ENCODE data around the gene ZNF20. TPM values are rescaled to one million over a fixed set of nuclear protein-coding genes. Genes with fewer than 3 reads are reported as not detected.

ZNF20 gene
- total RNA-seq, 6 donors from 2014 or later: 1.9 to 5.4 (median 4.1) TPM; not detected in 1

GRCh38 chr19:12093777-12094176 is 46.4 kb downstream of the ZNF20 start:
- WGBS, 2 donors: 96 to 98% methylated on average over 3 of the region's 3 CpGs
- ATAC-seq (ENCODE audit: low FRiP score in 2 of 2): no peak
- Histone ChIP-seq H3K4me1 (peaks cover 9 to 16% (median 11%) of the 10 kb centered on the region in 4 donors), H3K27me3 (no peaks in the 10 kb centered on the region), H3K4me3 (no peak overlapping the region), H3K27ac (no peak overlapping the region), H3K9me3 (no peaks in the 10 kb centered on the region), H3K36me3 (no peaks in the 10 kb centered on the region)
- no peak for DNase-seq
- no peak for TF ChIP-seq CTCF (IDR thresholded peaks at IDR 0.05)
- TF ChIP-seq POLR2AphosphoS5 (IDR thresholded peaks at IDR 0.05): no peak
- no peak for TF ChIP-seq POLR2A (IDR thresholded peaks at IDR 0.05)
- TF ChIP-seq EP300 (IDR thresholded peaks at IDR 0.05): no peak

- H3K4me1 ChIP-seq: peaks cover 9 to 16% (median 11%) of the 10 kb centered on the region in 4 donors
- no peak for ATAC-seq (ENCODE audit: low FRiP score in 2 of 2)
- TF ChIP-seq CTCF (IDR thresholded peaks at IDR 0.05) (no peak), POLR2AphosphoS5 (IDR thresholded peaks at IDR 0.05) (no peak), POLR2A (IDR thresholded peaks at IDR 0.05) (no peak), EP300 (IDR thresholded peaks at IDR 0.05) (no peak)
- WGBS, 2 donors: 17 to 23% methylated on average over 10 of the region's 10 CpGs
- no peaks in the 10 kb centered on the region for H3K27me3 ChIP-seq
- DNase-seq: no peak
- H3K4me3 ChIP-seq: peak overlapping the region; percentile 53 to 77 (median 62)
- H3K9me3 ChIP-seq: no peaks in the 10 kb centered on the region
- peak overlapping the region in 3 of 4 donors; percentile 78 to 87 (median 85) for H3K27ac ChIP-seq
- no peaks in the 10 kb centered on the region for H3K36me3 ChIP-seq
Observed at GRCh38 chr19:12092956-12093355, 47.2 kb downstream of the ZNF20 start.

GRCh38 chr19:12092065-12092867 is 47.9 kb downstream of the ZNF20 start:
- 1 to 2% methylated on average over 17 to 30 of the region's 53 CpGs for WGBS, 2 donors
- Histone ChIP-seq H3K27ac (peak overlapping the region; percentile 78 to 87 (median 82)), H3K27me3 (no peaks in the 10 kb centered on the region)

GRCh38 chr19:12090807-12091206 is 49.3 kb downstream of the ZNF20 start:
- ATAC-seq (ENCODE audit: low FRiP score in 2 of 2): peak; percentile 68 to 74
- no peak overlapping the region for H3K4me3 ChIP-seq

More at GRCh38 chr19:12092065-12092867, 47.9 kb downstream of the ZNF20 start:
- H3K4me3 ChIP-seq: peak overlapping the region; percentile 53 to 77 (median 62)
- no peaks in the 10 kb centered on the region for H3K9me3 ChIP-seq
- ATAC-seq (ENCODE audit: low FRiP score in 2 of 2): peak; percentile 94 to 98
- no peaks in the 10 kb centered on the region for H3K36me3 ChIP-seq
- peak in 2 of 4 donors; percentile 50 to 60 for TF ChIP-seq POLR2A (IDR thresholded peaks at IDR 0.05)
- peak in 1 of 2 donors; percentile 70 for TF ChIP-seq POLR2AphosphoS5 (IDR thresholded peaks at IDR 0.05)
- TF ChIP-seq EP300 (IDR thresholded peaks at IDR 0.05): no peak
- peak in 1 of 6 experiments; percentile 9 for TF ChIP-seq CTCF (IDR thresholded peaks at IDR 0.05)
- H3K4me1 ChIP-seq: peaks cover 9 to 16% (median 11%) of the 10 kb centered on the region in 4 donors
- peak; percentile 94 for DNase-seq

More at GRCh38 chr19:12090807-12091206, 49.3 kb downstream of the ZNF20 start:
- Histone ChIP-seq H3K27me3 (no peaks in the 10 kb centered on the region), H3K4me1 (peaks cover 9 to 16% (median 11%) of the 10 kb centered on the region in 4 donors), H3K9me3 (no peaks in the 10 kb centered on the region), H3K27ac (no peak overlapping the region), H3K36me3 (no peaks in the 10 kb centered on the region)
- 52 to 62% methylated on average over 5 of the region's 5 CpGs for WGBS, 2 donors
- DNase-seq: peak in 1 of 2 donors; percentile 64
- TF ChIP-seq CTCF (IDR thresholded peaks at IDR 0.05) (peak; percentile 30 to 67 (median 58)), EP300 (IDR thresholded peaks at IDR 0.05) (no peak)
